Loucy (cell line): ENCODE data around the gene MYO1H.

ENCODE experiments used
- H2AFZ ChIP-seq: fragments of 200-600 bp; sonication (generic); 2 replicates; pipeline ENCODE4 v1.6.0; 2016; ENCODE audit warnings: antibody characterized with exemption, mild to moderate bottlenecking, low read length, moderate library complexity
- H3F3A ChIP-seq: fragments of 200-600 bp; 2 replicates; pipeline ENCODE4 v1.6.0; 2016; ENCODE audit warnings: antibody characterized with exemption, low read depth, mild to moderate bottlenecking
- H3K27me3 ChIP-seq: fragments of 200-600 bp; sonication (generic); 2 replicates; pipeline ENCODE4 v1.6.1; 2014; ENCODE audit warnings: low read length, mild to moderate bottlenecking; ENCODE audit not compliant: insufficient read depth, poor library complexity, severe bottlenecking
- H3K36me3 ChIP-seq: fragments of 200-600 bp; sonication (generic); 2 replicates; pipeline ENCODE4 v1.6.1; 2016; ENCODE audit warnings: low read length; ENCODE audit not compliant: insufficient read depth
- H3K4me1 ChIP-seq: fragments of 200-600 bp; sonication (generic); 2 replicates; pipeline ENCODE4 v1.5.1; 2014; ENCODE audit warnings: low read length, mild to moderate bottlenecking; ENCODE audit not compliant: insufficient read depth, poor library complexity, severe bottlenecking
- H3K4me2 ChIP-seq: fragments of 200-600 bp; sonication (generic); 2 replicates; pipeline ENCODE4 v1.6.0; 2014; ENCODE audit warnings: antibody characterized with exemption, low read length, low read depth, mild to moderate bottlenecking; ENCODE audit not compliant: poor library complexity, severe bottlenecking
- H3K4me3 ChIP-seq: fragments of 200-600 bp; sonication (generic); 2 replicates; pipeline ENCODE4 v1.5.1; 2014; ENCODE audit warnings: low read length, mild to moderate bottlenecking, mixed read lengths; ENCODE audit not compliant: poor library complexity, severe bottlenecking
- H3K79me2 ChIP-seq: fragments of 200-600 bp; sonication (generic); 2 replicates; pipeline ENCODE4 v1.6.1; 2014; ENCODE audit warnings: low read length; ENCODE audit not compliant: insufficient read depth
- H3K9ac ChIP-seq: fragments of 200-600 bp; sonication (generic); 2 replicates; pipeline ENCODE4 v1.6.0; 2014; ENCODE audit warnings: mild to moderate bottlenecking, low read depth, low read length, moderate library complexity; ENCODE audit not compliant: poor library complexity, severe bottlenecking
- H3K9me2 ChIP-seq: fragments of 200-600 bp; sonication (generic); replicated peaks from 2 replicates; pipeline ENCODE4 v1.6.1; 2016; ENCODE audit warnings: low read depth, low read length, mixed read lengths
- H3K9me3 ChIP-seq: fragments of 200-600 bp; sonication (generic); 2 replicates; pipeline ENCODE4 v1.6.1; 2014; ENCODE audit warnings: mild to moderate bottlenecking, antibody characterized with exemption, low read length, low read depth; ENCODE audit not compliant: insufficient read depth
- H4K20me1 ChIP-seq: fragments of 200-600 bp; sonication (generic); 2 replicates; pipeline ENCODE4 v1.6.0; 2014; ENCODE audit warnings: antibody characterized with exemption, low read length, mild to moderate bottlenecking; ENCODE audit not compliant: insufficient read depth, poor library complexity, severe bottlenecking
- EZH2phosphoT487 ChIP-seq: fragments of 200-600 bp; IDR thresholded peaks from 2 replicates; pipeline ENCODE4 v1.6.1; 2018; ENCODE audit warnings: antibody characterized with exemption, mild to moderate bottlenecking, moderate library complexity, borderline replicate concordance
- TF ChIP-seq, protein P1 (sequence below): fragments of 200-600 bp; sonication (generic); conservative IDR thresholded peaks from 2 replicates; pipeline ENCODE4 v1.5.1; 2014; ENCODE audit warnings: mild to moderate bottlenecking, antibody characterized with exemption, low read length

MYO1H gene

GRCh38 chr12:109483346-109483745 is 135.6 kb downstream of the MYO1H start:
- H3K9me2 ChIP-seq: no peaks in the 10 kb centered on the region
- H3F3A ChIP-seq: no peaks in the 10 kb centered on the region; the same call in 1 of the 2 replicates
- H3K9ac ChIP-seq: no peak overlapping the region
- H2AFZ ChIP-seq: no peak overlapping the region
- H3K79me2 ChIP-seq: peaks cover 11% of the 10 kb centered on the region; the same call in 1 of the 2 replicates
- H3K36me3 ChIP-seq: peaks cover 25% of the 10 kb centered on the region; the same call in 1 of the 2 replicates
- H3K9me3 ChIP-seq: no peaks in the 10 kb centered on the region
- TF ChIP-seq, protein P1, sequence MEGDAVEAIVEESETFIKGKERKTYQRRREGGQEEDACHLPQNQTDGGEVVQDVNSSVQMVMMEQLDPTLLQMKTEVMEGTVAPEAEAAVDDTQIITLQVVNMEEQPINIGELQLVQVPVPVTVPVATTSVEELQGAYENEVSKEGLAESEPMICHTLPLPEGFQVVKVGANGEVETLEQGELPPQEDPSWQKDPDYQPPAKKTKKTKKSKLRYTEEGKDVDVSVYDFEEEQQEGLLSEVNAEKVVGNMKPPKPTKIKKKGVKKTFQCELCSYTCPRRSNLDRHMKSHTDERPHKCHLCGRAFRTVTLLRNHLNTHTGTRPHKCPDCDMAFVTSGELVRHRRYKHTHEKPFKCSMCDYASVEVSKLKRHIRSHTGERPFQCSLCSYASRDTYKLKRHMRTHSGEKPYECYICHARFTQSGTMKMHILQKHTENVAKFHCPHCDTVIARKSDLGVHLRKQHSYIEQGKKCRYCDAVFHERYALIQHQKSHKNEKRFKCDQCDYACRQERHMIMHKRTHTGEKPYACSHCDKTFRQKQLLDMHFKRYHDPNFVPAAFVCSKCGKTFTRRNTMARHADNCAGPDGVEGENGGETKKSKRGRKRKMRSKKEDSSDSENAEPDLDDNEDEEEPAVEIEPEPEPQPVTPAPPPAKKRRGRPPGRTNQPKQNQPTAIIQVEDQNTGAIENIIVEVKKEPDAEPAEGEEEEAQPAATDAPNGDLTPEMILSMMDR: no peak
- no peak for TF ChIP-seq EZH2phosphoT487
- H3K4me3 ChIP-seq: no peak overlapping the region
- H3K4me2 ChIP-seq: no peak overlapping the region
- no peaks in the 10 kb centered on the region for H4K20me1 ChIP-seq
- H3K4me1 ChIP-seq: peaks cover 8% of the 10 kb centered on the region
- H3K27me3 ChIP-seq: no peaks in the 10 kb centered on the region

DNA sequence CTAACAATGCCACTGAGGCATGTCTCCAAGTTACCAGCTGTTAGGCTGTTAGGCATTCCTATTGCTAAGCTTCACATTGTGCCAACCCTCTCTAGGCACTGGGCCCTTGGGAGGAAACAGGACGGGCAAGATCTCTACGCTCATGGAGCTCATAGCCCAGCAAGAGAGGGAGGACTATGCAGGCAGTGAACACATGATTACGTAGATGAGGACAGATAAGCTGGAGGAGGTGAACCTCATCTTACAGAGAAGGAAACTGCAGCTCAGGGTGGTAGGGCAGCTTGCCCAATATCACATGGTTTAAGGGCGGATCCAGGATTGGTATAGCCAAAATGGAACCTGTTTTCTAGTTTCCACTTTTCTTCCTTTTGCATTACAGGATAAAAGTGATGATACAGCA is 137.5 kb downstream of the MYO1H start:
- Histone ChIP-seq H3F3A (no peaks in the 10 kb centered on the region; the same call in 1 of the 2 replicates), H3K79me2 (no peaks in the 10 kb centered on the region), H3K9me3 (no peaks in the 10 kb centered on the region), H3K4me2 (no peak overlapping the region), H3K27me3 (no peaks in the 10 kb centered on the region), H3K4me1 (no peaks in the 10 kb centered on the region), H3K9ac (no peak overlapping the region), H2AFZ (no peak overlapping the region), H4K20me1 (no peaks in the 10 kb centered on the region), H3K36me3 (peaks cover 41% of the 10 kb centered on the region; the same call in 1 of the 2 replicates), H3K4me3 (no peak overlapping the region), H3K9me2 (no peaks in the 10 kb centered on the region)
- no peak for TF ChIP-seq EZH2phosphoT487
- TF ChIP-seq, protein P1: no peak

GRCh38 chr12:109487181-109488050 is 139.7 kb downstream of the MYO1H start:
- Histone ChIP-seq H3F3A (no peaks in the 10 kb centered on the region), H3K4me1 (no peaks in the 10 kb centered on the region), H3K4me2 (no peak overlapping the region), H3K9me3 (no peaks in the 10 kb centered on the region), H3K36me3 (peaks cover 44% of the 10 kb centered on the region; the same call in 1 of the 2 replicates), H2AFZ (no peak overlapping the region), H3K9ac (no peak overlapping the region), H3K79me2 (no peaks in the 10 kb centered on the region), H4K20me1 (no peaks in the 10 kb centered on the region), H3K27me3 (no peaks in the 10 kb centered on the region), H3K9me2 (no peaks in the 10 kb centered on the region), H3K4me3 (no peak overlapping the region)
- TF ChIP-seq, protein P1: no peak
- no peak for TF ChIP-seq EZH2phosphoT487
